Measurements from ENCODE around the gene DUSP15.

The DUSP15 gene

GRCh38 chr20:31890646-31891045 is 20.3 kb upstream of the DUSP15 start:
- DNase-seq, result no peak

GRCh38 chr20:31883829-31884228 is 13.5 kb upstream of the DUSP15 start:
- DNase-seq, result no peak

GRCh38 chr20:31881945-31882344 is 11.6 kb upstream of the DUSP15 start:
- no peak for DNase-seq

GRCh38 chr20:31879143-31879987 is 9.0 kb upstream of the DUSP15 start:
- peak; percentile 97 for DNase-seq

- DNase-seq, result no peak
Observed at GRCh38 chr20:31877684-31878083, 7.4 kb upstream of the DUSP15 start.

DNA sequence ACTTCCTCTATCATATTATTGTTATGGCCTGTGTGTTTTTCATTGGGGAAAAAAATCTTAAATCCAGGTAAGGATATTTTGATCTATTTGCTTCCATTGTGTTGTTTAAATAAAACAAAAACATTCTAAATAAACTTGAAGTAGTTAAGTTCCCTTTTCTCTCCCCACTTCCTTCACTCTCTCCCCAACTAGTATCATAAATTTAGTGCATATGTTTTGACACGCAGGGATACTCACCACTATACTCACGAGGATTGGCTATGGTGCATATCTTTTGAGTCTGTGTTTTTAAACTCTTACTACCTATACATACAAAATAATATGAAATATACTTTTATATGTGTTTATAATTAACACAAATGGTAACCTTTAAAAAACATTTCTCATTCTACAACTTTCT is 5.3 kb upstream of the DUSP15 start:
- DNase-seq, result no peak

- DNase-seq, result no peak
Observed at GRCh38 chr20:31872406-31872805, 2.1 kb upstream of the DUSP15 start.

DNA sequence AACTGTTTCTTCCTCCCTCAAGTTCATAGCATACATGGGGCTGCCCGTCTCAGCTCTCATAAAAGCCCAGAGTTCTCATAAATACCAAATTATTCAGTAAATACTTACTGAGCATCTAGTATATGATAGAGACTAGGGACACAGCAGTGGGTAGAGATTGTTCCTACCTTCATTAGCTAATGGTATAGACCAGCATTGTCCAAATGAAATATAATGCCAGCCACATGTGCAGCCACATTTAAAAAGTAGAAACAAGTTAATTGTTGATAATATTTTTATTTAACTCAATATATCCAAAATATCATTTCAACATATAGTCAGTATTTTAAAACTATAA is 1.3 kb upstream of the DUSP15 start:
- DNase-seq, result no peak

GRCh38 chr20:31870726-31871617 is 645 bp upstream of the DUSP15 start:
- DNase-seq, result peak; percentile 15

DNA sequence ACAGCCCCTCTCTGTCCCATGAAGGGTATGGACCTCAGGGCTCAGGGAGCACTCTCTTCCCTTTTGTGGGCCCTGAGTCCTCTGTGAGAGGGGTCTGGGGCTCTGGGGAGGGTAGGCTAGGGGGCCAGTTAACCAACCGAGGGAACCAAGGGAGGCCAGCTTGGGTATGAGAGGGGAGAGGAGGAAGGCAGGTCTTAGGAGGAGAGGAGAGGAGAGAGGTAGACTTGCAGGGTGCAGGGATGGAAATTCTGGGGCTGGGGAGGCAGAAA is 720 bp downstream of the DUSP15 start:
- DNase-seq, result no peak

DNA sequence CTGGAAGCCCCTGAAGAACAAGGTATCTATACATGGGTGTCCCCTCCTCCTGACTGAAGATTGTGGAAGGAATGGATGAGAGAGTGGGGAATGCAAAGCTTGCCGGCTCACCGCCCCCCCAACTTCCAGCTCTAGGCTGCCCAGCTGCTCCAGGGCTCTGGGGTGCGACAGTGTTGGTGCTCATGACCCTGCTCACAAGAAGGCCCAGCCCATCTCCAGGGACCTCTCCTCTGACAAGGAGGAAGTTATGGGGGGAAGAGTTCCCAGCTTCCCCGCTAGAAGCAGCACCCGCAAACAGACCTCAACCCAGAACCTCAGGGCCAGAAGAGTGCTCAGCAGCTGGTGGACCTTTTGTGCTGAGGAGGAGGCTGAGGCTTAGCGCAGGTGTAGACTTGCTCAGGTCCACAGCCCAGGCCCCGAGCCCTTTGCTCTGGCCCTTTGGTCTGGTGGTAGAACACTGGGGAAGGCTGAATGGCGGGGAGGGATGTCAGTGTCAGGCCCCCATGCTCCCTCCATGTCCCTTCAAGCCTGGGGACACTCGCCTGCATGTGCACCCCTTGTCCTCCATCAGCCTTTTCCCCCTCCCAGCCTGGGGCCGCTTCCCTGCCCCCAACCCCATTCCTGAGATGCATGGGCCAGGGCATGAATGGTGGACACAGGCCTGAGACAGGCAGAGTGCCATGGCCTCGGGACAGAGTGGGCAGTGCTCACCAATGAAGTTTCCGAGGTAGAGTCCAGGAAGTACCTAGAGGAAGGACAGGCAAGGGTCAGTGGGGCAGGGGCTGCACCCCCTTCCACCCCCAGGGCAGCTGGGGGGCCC is 1.3 kb downstream of the DUSP15 start:
- peak; percentile 29 for DNase-seq

GRCh38 chr20:31866221-31866620 is 4.1 kb downstream of the DUSP15 start:
- DNase-seq, result no peak

GRCh38 chr20:31864521-31865400 is 5.6 kb downstream of the DUSP15 start:
- no peak for DNase-seq

DNA sequence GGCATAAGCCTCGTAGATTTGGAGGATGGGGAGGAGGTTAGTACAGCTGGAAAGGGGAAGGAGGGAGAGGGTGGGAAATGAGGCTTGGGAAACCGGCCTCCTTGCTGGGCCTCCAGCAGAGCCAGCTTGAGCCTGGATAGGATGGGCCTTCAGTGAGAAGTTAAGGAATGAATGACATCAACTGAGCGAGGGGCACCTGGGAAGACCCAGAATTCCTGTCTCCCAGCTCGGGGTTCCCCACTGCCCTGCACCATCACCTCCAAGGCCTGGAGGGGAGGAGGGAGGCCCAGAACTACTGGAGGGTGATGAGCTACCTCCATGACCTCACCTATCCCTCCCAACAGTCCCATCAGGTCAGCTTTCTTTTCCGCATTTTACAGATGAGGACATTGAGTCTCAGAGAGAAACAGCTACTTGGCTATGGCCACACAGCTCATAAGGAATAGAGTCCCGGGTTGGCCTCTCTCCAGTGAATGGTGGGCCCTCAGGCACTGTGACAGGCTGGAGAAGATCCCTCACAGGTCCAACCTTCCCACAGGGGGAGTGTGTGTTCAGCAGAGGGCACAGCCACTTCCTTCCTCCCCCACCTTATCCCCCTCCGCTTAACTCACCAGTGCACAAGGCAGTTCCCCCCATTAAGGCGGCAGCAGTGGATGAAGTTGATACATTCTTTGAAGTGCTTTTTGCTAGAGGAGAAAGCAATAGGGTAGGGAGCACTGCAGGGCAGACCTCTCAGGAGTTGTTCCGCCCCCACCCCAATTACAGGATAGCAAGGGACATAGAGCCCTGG is 6.8 kb downstream of the DUSP15 start:
- DNase-seq, result no peak

DNA sequence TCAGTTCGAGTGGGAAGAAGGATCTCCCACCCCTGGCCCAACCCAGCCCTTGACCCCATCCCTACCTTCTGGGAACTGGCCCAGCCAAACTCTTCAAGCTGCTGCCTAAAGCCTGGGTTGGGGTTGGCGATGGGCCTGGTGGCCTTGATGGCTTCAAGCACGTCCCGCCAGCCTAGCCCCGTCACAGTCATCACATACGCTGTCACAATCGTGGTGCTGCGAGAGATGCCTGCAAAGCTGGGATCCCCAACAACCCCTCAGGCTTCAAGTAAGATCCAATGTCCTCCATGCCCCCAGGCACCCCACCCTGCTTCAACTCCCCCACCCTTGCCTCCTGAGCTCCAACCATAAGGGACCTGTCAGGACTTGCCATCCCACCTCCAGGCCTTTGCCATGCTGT is 7.8 kb downstream of the DUSP15 start:
- DNase-seq, result no peak

DNA sequence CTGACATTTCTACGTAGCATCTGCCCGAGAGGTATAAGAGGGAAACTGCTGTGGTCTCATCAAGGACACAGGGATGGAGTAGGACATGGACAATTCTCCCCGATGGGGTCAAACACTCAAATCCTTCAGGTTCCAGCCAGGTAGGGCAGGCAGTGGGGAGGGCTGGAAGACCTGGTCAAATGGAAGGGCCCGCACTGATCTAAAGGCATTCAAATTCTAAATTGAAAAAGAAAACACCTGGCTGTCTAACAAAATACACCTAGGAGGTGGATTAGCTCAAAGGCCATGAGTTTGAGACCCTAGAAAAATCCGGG is 8.2 kb downstream of the DUSP15 start:
- no peak for DNase-seq

- peak; percentile 92 for DNase-seq
Observed at GRCh38 chr20:31861385-31862156, 8.8 kb downstream of the DUSP15 start.

DNA sequence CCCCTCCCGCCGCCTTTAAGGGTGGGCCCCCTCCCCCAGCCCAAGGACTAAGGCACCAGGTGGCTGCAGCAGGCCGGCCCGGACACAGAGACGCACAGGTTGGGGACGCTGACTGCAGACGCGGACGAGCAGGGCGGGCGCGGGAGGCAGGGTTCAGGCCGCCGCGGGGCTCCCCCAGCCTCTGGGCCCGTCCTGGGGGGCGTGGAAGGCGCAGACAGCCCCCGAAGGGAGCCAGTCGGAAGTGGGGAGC is 9.3 kb downstream of the DUSP15 start:
- DNase-seq, result no peak

GRCh38 chr20:31860390-31861134 is 9.8 kb downstream of the DUSP15 start:
- DNase-seq, result peak; percentile 27

DNA sequence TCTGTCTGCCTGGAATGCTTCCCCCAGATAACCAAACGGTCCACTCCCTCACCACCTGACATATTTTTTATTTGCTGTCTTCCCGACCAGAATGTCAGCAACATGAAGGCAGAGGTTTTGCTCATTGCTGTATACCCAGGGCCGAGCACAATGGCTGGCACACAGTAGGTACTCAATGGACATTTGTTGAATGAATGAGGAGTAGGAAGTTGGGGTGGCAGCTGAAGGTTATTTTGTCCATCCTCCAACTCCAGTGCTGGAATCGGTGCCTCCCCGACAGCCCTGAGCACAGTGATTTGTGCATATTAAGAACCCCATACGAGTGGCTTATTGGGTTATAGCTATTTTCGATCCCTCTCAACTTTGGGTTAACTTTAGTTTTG is 10.3 kb downstream of the DUSP15 start:
- DNase-seq, result no peak

All from hematopoietic multipotent progenitor cell treated with erythropoietin and hydrocortisone succinate and interleukin-3 and kit ligand, for 4 days (in vitro differentiated cells).